ENCODE measurements around the gene DRD4. TPM values are rescaled to one million over a fixed set of nuclear protein-coding genes. Genes with fewer than 3 reads are reported as not detected.

DRD4 gene
- polyA plus RNA-seq, 3 donors, result 0.13 TPM; not detected in 2

Other genes starting within 250 kb of the DRD4 start
- not detected for gene PKP3, start 243.1 kb upstream of the DRD4 start, polyA plus RNA-seq
- gene SIGIRR, start 222.3 kb upstream of the DRD4 start, polyA plus RNA-seq, result 100 to 1,000 TPM in 1 of 3 donors, 10 to 100 TPM in 2; 62.8 to 125 (median 75.4) TPM
- gene ANO9, start 195.3 kb upstream of the DRD4 start, polyA plus RNA-seq, result under 1 TPM in 2 of 3 donors, not detected in 1; 0.18 to 0.24 TPM
- gene PTDSS2, start 187.0 kb upstream of the DRD4 start, polyA plus RNA-seq, result 10 to 100 TPM in 2 of 3 donors, 1 to 10 TPM in 1; 9.3 to 18.3 (median 12.4) TPM
- gene RNH1, start 130.0 kb upstream of the DRD4 start, polyA plus RNA-seq, result 100 to 1,000 TPM; 381 to 445 (median 443) TPM
- gene HRAS, start 101.7 kb upstream of the DRD4 start, polyA plus RNA-seq, result 10 to 100 TPM; 10.1 to 32.9 (median 10.3) TPM
- gene LRRC56, start 99.7 kb upstream of the DRD4 start, polyA plus RNA-seq, result under 1 TPM in 2 of 3 donors, not detected in 1; 0.09 to 0.68 TPM
- gene LMNTD2, start 76.5 kb upstream of the DRD4 start, polyA plus RNA-seq, result 10 to 100 TPM in 1 of 3 donors, 1 to 10 TPM in 1, under 1 TPM in 1; 0.67 to 10.6 (median 1.2) TPM
- gene RASSF7, start 76.3 kb upstream of the DRD4 start, polyA plus RNA-seq, result 10 to 100 TPM in 2 of 3 donors, 1 to 10 TPM in 1; 10.0 to 26.5 (median 12.4) TPM
- 10 to 100 TPM in 1 of 3 donors, 1 to 10 TPM in 2; 1.3 to 11.1 (median 3.3) TPM for gene PHRF1, start 60.8 kb upstream of the DRD4 start, polyA plus RNA-seq
- 100 to 1,000 TPM in 1 of 3 donors, 10 to 100 TPM in 2; 38.6 to 125 (median 42.9) TPM for gene IRF7, start 21.3 kb upstream of the DRD4 start, polyA plus RNA-seq
- under 1 TPM; 0.18 to 0.43 (median 0.18) TPM for gene CDHR5, start 12.3 kb upstream of the DRD4 start, polyA plus RNA-seq
- gene SCT, start 10.1 kb upstream of the DRD4 start, polyA plus RNA-seq, result not detected
- gene DEAF1, start 58.0 kb downstream of the DRD4 start, polyA plus RNA-seq, result 10 to 100 TPM; 18.0 to 22.3 (median 22.2) TPM
- 10 to 100 TPM; 31.6 to 69.4 (median 37.3) TPM for gene TMEM80, start 58.5 kb downstream of the DRD4 start, polyA plus RNA-seq
- gene EPS8L2, start 69.0 kb downstream of the DRD4 start, polyA plus RNA-seq, result under 1 TPM in 1 of 3 donors, not detected in 2; 0.55 TPM
- gene TALDO1, start 110.2 kb downstream of the DRD4 start, polyA plus RNA-seq, result 1,000 to 10,000 TPM in 2 of 3 donors, 100 to 1,000 TPM in 1; 502 to 1,249 (median 1,224) TPM
- gene GATD1, start 140.2 kb downstream of the DRD4 start, polyA plus RNA-seq, result 10 to 100 TPM in 1 of 3 donors, 1 to 10 TPM in 2; 4.5 to 45.6 (median 4.6) TPM
- not detected for gene CEND1, start 152.8 kb downstream of the DRD4 start, polyA plus RNA-seq
- 10 to 100 TPM in 1 of 3 donors, 1 to 10 TPM in 2; 4.4 to 20.9 (median 5.6) TPM for gene SLC25A22, start 161.0 kb downstream of the DRD4 start, polyA plus RNA-seq
- 10 to 100 TPM in 1 of 3 donors, 1 to 10 TPM in 2; 1.6 to 25.2 (median 2.6) TPM for gene PIDD1, start 168.0 kb downstream of the DRD4 start, polyA plus RNA-seq
- 1,000 to 10,000 TPM in 1 of 3 donors, 100 to 1,000 TPM in 2; 879 to 1,191 (median 990) TPM for gene RPLP2, start 172.7 kb downstream of the DRD4 start, polyA plus RNA-seq
- 100 to 1,000 TPM in 1 of 3 donors, 10 to 100 TPM in 2; 26.8 to 321 (median 35.0) TPM for gene PNPLA2, start 181.6 kb downstream of the DRD4 start, polyA plus RNA-seq
- 10 to 100 TPM in 1 of 3 donors, 1 to 10 TPM in 2; 1.0 to 11.0 (median 1.4) TPM for gene CRACR2B, start 190.7 kb downstream of the DRD4 start, polyA plus RNA-seq
- gene CD151, start 195.7 kb downstream of the DRD4 start, polyA plus RNA-seq, result 100 to 1,000 TPM in 1 of 3 donors, 10 to 100 TPM in 2; 18.1 to 200 (median 57.4) TPM
- gene POLR2L, start 205.3 kb downstream of the DRD4 start, polyA plus RNA-seq, result 100 to 1,000 TPM in 2 of 3 donors, 10 to 100 TPM in 1; 93.9 to 133 (median 110) TPM
- gene TSPAN4, start 205.6 kb downstream of the DRD4 start, polyA plus RNA-seq, result 10 to 100 TPM; 52.6 to 75.5 (median 63.1) TPM